Measurements from ENCODE around the gene OR2Z1.

The OR2Z1 gene, protein sequence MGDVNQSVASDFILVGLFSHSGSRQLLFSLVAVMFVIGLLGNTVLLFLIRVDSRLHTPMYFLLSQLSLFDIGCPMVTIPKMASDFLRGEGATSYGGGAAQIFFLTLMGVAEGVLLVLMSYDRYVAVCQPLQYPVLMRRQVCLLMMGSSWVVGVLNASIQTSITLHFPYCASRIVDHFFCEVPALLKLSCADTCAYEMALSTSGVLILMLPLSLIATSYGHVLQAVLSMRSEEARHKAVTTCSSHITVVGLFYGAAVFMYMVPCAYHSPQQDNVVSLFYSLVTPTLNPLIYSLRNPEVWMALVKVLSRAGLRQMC

DNA sequence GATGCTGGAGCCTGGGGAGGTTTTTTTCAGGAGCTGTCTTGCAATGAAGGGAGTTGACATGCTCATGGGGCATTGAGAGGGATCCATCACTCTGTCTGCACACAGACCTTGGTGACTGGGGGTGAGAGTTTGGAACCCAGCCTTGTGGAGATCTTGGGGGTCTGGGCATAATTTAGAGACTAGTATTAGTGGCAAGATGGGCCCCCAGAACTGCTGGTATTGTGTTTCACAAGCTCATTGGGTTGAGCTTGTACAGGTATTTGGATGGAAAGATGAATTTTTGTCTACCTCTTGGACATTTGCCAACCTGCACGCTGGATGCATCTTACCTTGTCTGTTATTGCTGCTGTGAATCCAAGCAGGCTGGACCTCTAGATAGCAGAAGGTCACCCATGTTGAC is at the start of gene OR2Z1:
OR2Z1 (plus strand) TSS at position 301 of the 400 bp plus-strand sequence. CDS start 9,395 bp downstream, outside the sequence.
- DNase-seq (ENCODE audit: low read depth, low spot score): no peak

DNA sequence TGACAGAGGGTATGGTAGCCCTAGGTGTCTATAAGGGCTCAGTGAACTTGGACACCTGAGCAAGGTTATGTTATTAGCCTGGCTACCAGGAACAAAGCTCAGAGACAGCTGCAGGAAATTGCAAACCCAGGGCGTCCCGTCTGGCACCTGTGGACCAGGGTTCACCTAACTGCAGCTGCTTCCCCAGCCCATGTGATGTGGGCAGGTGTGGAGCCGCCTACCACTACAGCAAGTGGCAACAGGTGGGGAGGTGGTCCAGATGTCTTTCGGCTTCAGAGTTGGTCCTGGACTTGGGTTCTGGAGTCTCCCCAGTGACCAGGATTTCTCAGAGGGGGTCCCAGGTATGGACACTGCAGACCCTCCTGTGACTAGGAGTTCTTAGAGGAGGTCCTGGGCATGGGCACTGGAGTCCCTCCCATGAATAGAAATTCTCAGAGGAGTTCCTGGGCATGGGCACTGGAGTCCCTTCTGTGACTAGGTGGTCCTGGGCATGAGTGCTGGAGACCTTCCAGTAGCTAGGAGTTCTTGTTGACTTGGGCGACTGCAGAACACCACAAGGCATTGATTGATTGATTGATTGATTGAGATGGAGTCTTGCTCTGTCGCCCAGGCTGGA is 48.0 kb upstream of the OR2Z1 start:
- no peak for DNase-seq (ENCODE audit: low read depth, low spot score)

DNA sequence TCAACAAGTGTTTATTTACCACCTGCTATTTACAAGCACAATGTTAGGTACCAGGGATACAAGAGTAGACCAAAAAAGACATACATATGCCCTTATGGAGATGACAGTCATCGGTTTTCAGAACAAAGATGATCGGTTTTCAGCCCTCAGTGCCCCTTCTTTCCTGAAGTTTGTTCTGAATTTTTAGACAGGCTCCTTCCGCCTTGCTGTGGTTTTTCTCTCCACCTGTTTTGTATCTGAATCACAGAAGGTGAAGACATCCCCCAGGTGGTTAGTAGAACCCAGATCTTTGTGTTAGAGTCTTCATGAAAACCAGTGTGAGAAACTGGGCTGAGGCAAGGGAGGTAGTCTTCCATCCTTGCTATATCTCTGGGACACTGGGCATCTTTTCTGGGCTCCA is 46.4 kb upstream of the OR2Z1 start:
- DNase-seq (ENCODE audit: low read depth, low spot score): no peak

DNA sequence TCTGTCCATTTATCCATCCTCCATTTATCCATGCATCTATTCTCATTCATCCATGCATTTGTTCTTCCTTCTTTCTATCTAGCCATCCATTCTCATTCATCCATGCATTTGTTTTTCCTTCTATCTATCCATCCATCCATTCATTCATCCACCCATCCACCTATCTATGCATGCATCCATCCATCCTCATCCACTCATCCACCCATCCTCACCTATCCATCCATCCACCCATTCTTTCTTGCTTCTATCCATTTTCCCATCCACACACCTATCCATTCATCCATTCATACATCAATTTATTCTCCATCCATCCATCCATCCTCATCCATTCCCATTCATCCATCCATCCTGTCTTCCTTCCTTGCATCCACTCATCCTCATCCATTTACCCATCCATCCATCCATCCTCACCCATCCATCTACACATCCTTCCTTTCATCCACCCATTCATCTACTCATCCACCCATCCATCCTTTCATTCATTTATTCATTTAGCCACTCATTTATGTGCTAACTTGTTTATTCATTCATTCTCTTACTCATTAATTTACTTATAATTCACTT is 43.1 kb upstream of the OR2Z1 start:
- DNase-seq (ENCODE audit: low read depth, low spot score): no peak

DNA sequence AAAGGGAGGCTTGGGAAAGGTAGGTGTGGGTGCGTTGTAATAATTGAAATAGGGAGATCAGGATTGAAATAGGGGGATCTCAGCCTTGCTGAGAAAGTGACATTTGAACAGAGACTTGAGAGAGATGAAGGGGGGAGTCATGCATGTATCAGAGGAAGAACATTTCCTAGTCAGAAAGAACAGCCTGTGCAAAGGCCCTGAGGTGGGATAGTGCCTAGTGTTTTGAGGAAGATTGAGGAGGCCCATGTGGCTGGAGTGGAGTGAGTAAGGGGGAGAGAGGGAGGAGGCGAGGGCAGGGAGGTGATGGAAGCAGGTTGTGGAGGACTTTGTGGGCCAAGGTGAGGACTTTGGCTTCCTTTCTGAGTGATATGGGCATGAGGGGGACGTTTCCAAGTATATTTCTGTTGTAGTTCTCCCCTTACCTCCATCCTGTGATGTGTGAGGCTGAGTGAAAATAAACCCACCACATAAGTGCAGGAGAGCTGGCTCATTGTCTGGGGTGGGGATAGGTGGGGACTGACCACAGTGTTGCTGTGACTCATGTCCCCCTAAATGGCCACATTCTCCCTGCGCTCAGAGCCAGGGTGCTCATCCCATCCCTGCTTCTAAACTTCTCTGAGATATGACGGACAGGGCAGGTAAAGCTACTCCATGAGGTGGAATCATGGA is 40.6 kb upstream of the OR2Z1 start:
- no peak for DNase-seq (ENCODE audit: low read depth, low spot score)

DNA sequence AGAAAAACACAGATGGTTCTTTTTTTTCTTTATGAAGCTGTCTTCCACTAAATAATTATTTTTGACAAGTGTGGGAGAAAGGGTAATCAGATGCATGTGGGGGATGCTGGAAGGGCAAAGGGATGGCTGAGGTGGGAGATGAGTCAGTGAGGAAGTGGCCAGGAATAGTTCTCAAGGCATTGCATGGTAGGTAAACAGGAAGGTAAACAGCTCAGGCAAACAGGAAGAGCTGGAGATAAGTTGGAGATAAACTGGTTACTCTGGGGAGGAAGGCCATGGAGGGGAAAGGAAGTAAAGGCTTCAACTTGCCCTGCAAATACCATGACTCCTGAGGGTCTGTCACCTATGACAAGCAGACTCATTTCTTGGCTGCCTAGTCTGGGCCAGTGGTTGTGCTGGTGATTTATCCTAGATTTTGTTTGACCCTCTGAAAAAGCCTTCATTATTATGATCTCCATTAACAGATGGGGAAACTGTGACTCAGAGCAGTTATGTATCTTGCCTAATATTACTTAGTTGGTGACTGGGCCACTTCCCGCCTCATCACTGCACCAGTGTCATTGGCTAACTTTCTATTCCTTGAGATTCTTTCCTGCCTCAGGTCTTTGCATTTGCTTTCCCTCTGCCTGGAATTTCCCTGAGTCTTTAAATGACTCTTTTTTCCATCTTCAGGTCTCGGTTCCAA is 39.9 kb upstream of the OR2Z1 start:
- DNase-seq (ENCODE audit: low read depth, low spot score): no peak

DNA sequence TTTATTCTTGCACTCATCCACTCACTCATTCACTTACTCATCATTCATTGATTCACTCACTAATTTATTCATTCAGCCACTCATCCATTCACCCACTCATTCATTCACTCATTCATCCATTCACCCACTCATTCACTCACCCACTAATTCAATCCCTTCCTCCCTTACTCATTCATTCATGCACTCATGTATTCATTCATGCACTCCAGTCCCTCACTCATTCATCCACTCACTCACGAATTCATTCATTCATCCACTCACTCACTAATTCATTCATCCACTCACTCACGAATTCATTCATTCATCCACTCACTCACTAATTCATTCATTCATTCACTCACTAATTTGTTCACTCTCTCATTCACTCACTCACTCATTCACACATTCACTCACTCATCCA is 39.0 kb upstream of the OR2Z1 start:
- DNase-seq (ENCODE audit: low read depth, low spot score): no peak

DNA sequence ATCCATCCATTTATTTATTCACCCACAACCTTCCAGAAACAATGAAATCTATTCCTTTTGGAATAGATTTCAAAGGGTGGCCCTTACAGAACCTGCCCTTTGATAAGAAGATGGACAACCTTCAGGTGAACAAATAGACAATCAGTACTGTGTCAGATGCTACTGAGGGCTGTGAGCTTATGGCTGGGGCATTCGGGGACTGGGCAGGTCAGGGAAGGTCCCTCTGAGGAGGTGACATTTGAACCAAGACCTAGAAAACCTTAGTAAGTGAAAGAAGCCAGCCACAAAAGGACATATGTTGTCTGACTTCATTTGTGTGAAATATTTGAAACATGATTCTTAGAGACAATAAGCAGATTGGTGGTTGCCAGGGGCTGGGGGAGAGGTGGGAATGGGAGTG is 38.5 kb upstream of the OR2Z1 start:
- no peak for DNase-seq (ENCODE audit: low read depth, low spot score)

DNA sequence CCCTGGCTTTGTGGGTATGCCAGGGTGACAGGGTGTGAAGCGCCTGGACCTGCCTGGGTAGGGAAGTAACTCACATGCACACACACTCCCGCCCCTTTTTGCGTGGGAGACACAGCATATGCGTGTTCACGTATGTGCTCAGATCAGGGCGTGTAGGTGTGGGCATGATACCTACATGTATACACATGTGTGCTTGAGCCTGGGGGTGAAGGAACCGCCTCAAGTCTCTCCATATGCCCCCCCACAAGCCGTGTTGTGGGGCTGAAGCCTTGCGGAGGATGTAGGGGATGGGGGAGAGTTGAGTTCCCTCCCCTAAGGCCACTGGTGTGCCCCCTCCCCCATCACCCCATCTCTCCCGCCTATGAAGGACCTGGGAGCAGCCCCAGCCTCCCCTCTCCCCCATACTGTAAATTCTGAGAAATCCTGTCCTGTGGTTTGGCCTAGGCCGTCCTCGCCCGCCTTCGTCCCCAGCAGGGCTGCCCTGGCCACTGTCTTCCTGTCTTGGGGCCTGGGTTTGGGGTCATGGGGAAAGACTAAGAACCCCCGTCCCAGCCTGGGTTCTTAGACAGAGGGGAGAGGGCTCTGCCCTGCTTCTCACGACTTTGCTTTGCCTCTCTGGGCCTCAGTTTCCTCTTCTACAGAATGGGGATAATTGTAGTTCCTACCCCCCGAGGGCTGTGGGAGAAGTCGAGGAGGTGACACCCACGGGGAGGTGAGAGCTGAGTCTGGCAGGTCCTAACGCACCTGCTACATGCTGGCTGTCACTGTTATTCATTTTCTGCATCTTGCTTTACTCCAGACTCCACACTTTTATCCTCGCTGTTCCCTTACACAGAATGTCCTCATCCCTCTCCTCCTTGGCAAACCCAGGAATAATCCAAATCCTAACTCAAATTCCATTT is 37.2 kb upstream of the OR2Z1 start:
- no peak for DNase-seq (ENCODE audit: low read depth, low spot score)

DNA sequence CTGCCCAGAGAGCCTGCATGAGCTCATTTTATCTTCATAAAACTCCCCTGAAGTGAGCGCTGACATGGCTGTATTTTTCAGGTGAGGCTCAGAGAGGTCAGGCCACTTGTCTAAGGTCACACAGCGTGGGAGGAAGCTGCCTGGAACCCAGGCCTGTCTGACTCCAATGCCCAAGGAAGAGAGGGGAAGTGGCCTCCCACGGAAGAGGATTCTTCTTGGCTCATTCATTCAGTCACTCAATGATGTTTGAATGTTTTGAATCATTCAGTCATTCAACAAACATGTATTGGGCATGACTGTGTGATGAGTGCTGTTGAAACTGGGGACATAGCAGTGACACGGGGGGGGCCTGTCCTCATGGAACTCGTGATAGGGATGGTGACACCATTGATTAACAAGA is 34.9 kb upstream of the OR2Z1 start:
- DNase-seq (ENCODE audit: low read depth, low spot score): no peak

DNA sequence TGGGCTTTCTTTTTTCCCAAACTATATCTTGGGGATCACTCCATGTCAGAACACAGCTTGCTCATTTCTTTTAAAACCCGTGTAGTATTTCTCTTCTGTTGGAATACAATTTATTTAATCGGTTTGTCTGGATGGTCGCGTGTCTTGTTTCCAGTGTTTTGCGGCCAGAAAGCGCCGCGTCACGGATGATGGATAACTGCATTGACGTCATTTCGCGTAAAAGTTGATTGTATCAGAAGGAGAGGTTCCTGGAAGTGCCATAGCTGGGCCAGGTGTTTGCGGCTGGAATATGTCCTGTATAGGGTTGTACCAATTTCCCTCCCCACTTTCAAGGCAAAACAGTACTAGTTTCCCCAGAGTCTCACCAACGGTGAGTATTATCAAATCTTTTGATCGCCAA is 32.5 kb upstream of the OR2Z1 start:
- DNase-seq (ENCODE audit: low read depth, low spot score): no peak

DNA sequence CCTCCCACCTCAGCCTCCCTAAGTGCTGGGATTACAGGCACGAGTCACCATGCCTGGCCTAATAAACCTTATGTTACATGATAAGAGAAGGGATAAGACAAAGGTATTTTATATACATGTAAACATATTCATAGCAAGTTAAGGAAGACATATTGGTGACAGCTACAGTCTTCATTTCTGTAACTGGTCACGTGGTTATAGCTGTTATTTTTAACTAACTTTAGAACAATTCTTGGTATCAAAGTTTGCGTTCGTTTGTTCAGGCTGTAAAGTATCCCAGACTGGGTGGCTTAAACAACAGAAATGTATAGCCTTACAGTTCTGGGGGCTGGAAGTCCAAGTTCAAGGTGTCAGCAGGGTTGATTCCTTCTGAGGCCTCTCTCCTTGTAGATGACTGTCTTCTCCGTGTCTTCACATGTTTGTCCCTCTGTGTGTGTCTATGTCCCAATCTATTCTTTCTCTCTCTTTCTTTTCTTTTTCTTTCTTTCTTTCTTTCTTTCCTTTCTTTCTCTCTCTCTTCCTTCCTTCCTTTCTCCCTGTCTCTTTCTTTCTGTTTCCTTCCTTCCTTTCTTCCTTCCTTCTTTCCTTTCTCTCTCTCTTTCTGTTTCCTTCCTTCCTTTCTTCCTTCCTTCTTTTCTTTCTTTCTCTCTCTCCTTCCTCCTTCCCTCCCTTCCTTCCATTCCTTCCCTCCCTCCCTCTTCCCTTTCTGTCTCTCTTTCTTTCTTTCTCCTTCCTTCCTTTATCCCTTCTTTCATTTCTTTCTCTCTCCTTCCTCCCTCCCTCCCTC is 30.5 kb upstream of the OR2Z1 start:
- DNase-seq (ENCODE audit: low read depth, low spot score): no peak

DNA sequence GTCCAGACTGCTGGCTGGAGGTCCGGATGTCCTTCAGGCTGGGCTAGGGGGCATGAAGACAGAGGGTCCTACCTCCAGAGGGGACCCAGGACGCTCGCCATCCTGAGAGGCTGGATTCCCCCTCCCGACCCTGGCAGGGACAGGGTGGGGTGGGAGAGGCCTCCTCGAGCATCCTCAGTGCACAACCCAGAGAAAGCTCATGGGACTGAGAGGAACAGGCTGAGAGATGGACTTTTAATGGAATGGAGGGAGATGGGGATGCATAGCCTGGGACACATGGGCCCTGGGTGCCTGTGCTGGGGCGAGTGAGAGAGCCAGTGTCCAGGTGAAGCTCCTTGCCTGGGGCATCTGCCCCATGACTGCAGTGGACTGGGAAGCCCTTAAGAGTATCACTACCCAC is 25.9 kb upstream of the OR2Z1 start:
- no peak for DNase-seq (ENCODE audit: low read depth, low spot score)

DNA sequence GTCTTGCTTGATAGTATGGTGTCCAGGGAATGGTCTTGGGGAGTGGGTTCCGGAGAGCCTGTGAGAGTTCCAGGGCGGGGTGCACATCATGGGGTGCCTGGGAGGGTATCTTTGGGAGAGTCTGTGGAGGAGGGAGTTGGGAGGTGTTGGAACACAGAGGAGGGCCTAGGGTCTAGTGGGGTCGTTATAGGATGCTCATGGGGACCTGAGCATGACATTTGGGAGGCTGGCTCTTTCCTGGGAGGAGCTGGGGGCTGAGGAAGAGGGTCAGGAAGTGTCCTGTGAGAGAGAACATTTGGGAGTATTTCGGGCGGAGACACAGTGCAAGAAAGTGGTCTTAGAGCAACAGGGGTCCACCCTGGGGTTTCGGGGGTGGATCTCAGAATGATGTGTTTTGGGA is 25.5 kb upstream of the OR2Z1 start:
- DNase-seq (ENCODE audit: low read depth, low spot score): no peak

DNA sequence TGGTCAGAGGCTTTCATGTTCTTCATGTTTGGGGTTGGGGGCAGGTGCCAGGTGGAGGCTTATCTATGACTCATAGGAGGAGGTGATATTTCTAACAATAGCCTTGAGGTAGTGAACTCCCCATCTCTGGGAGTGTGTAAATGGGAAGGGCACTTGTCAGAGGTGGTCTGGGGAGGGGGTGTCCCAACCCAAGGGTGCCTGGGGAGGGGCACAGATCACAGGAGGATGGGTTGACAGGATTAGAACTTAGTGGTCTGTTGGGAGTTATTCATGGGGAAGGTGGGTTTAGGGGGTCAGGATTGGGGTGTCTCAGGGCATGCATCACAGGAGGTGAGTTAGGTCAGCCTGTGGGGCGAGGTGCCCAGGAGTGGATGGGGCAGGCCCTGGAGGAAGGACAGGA is 24.4 kb upstream of the OR2Z1 start:
- DNase-seq (ENCODE audit: low read depth, low spot score): no peak

DNA sequence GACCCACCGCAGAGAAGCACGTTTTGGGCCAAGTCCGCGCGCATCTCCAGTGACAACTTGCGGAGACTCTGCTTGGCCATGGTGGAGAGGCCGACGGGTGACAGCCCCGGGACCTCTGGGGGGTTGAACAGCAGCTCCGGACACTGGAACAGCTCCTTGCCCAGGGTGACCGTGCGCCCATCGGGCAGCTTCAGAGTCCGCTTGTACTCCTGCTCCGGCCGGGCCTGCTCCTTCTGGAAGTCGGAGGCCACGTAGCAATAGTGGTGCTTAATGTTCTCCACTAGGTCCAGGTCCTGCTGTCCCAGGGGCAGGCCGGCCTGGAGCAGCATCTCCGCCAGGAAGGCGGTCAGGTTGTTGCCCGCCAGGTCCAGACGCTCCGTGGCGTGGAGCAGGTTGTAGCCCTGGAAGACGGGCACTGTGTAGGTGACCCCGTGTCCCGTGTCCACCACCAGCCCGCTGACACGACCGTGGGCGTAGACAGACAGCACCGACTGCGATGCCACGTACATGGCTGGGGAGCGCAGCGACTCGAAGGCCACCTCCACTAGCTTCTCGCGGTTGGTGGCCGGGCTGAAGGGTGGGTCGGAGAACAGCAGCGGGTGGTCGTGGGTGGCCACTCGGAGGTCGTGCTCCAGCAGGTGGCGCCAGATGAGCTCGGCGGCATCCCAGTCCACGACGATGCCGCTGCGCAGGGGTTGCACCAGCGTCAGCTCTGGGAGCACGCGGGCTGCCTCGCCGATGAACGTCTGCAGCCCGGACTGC is 23.6 kb upstream of the OR2Z1 start:
- DNase-seq (ENCODE audit: low read depth, low spot score): no peak

DNA sequence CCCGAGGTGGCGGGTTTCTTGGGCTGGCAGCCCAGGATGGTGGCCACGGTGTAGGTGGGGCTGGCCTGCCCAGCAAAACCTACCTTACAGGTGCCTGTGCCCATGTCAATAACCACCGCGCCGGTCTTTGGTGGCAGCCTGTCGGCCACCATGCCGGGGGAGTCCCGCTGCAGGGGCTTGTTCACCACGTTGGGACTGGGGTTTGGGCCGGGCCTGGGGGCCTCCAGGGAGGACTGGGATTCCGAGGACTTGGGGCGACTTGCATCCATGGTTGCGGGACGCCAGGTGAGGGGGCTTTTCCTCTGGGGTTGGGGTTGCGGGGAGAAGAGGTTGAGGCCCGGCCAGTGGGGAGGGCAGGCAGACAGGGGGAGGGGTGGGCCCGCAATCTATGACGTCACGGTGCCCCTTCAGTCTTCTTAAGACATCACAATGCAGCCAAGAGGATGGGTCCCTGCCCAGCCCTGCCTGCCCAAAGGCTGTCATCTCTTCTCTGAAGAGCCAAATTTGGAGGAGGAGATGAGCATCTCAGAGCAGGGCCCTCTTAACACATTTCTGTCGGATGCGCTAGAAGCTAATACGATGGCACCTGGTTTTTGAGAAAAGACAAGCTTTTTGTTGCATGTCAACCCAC is 22.9 kb upstream of the OR2Z1 start, which contains the start of gene ACTL9:
ACTL9 (minus strand) TSS at position 363 of the 631 bp plus-strand sequence; CDS start at position 269, 94 bp downstream.
- DNase-seq (ENCODE audit: low read depth, low spot score): no peak

DNA sequence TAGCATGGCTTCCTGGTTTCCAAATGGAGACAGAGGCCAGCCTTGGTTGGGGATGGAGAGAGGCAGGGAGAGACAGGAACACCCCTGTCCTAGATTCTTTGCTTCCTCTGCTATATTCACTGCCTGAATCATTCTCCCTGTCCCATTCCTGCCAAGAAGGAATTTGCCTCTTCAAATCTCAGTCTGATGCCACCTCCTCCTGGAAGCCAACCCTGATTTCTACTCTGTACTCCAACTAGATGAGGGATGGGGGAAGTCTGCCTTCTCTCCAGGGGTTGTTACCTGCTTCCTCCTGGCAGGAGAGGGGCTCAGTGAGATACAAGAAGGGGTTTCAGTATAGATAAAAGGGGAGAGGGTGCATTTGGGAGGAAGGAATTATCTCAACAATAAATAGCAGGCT is 21.5 kb upstream of the OR2Z1 start:
- DNase-seq (ENCODE audit: low read depth, low spot score): no peak

DNA sequence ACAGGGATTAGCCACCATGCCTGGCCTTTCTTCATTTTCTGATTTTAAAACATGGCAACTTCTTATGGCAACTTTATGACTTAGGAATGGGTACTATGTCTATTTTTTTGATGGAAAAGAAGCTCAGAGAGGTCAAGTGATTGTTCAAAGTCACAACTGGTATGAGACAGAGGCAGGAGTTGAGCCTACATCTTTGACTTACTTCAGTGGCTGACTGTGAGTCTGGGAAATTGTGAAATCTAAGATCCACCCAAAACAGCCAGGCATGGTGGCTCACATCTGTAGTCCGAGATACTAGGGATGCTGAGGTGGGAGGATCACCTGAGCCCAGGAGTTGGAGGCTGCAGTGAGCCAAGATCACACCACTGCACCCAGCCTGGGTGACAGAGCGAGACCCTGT is 20.5 kb upstream of the OR2Z1 start:
- DNase-seq (ENCODE audit: low read depth, low spot score): no peak
